ENCODE measurements around the gene SHB. TPM values are rescaled to one million over a fixed set of nuclear protein-coding genes. Genes with fewer than 3 reads are reported as not detected.

The SHB gene
- total RNA-seq, 1 donor from 2014 or later = 20.9 TPM

DNA sequence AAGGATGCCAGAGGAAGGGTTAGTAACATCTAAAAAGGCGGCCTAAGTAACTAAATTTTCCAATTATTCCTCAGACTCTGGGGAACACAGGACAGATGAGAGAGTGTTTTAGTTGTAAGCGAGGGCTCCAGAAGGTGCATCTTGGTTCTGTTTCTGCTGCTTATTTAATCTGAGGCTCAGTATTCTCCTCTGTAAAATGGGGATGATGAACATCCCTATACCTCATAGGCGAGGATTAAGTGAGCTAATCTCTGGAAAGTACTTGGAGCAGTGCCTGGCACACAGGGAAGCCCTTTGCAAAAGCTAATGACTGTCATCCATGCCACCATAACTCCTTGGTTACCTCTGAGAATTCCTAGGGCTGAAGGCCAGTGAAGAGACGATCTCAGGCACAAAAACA is 59.0 kb downstream of the SHB start:
- H3K36me3 ChIP-seq = no peaks in the 10 kb centered on the region
- H3K4me3 ChIP-seq = no peak overlapping the region
- DNase-seq (ENCODE audit: extremely low spot score in 2 of 2) = no peak
- H3K4me1 ChIP-seq = peaks cover 43% of the 10 kb centered on the region
- intact Hi-C loops (cut with DNase I) = no loop called here
- no peaks in the 10 kb centered on the region for H3K9me3 ChIP-seq
- no peaks in the 10 kb centered on the region for H3K27me3 ChIP-seq
- TF ChIP-seq POLR2A (IDR thresholded peaks at IDR 0.05) (no peak), POLR2AphosphoS5 (IDR thresholded peaks at IDR 0.05; ENCODE audit: insufficient read depth in 1 of 2, low read depth in 1 of 2) (no peak)
- TF ChIP-seq, protein P1, sequence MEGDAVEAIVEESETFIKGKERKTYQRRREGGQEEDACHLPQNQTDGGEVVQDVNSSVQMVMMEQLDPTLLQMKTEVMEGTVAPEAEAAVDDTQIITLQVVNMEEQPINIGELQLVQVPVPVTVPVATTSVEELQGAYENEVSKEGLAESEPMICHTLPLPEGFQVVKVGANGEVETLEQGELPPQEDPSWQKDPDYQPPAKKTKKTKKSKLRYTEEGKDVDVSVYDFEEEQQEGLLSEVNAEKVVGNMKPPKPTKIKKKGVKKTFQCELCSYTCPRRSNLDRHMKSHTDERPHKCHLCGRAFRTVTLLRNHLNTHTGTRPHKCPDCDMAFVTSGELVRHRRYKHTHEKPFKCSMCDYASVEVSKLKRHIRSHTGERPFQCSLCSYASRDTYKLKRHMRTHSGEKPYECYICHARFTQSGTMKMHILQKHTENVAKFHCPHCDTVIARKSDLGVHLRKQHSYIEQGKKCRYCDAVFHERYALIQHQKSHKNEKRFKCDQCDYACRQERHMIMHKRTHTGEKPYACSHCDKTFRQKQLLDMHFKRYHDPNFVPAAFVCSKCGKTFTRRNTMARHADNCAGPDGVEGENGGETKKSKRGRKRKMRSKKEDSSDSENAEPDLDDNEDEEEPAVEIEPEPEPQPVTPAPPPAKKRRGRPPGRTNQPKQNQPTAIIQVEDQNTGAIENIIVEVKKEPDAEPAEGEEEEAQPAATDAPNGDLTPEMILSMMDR (IDR thresholded peaks at IDR 0.05) = no peak
- H3K27ac ChIP-seq = no peak overlapping the region

DNA sequence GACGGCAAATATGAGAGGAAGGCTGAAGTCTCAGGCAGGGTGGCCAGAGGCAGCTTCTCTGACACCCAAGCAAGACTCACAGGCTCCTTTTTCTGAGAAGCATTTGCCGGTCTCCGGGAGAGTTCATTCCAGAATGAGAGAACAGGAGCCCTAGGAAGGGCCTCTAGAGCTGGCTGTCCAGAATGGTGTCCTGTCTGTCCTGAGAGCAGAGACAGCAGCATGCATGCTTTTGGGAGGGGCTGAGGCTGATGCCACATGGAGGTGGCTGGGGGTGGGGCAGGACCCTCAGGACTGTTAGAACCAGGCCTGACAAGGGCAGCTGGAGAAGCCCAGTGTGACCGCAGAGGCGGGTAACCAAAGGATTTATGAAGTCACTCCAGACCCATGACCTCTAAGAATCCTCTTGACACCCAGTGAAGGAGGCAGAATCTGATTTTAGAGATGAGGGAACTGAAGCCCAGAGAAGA is 60.0 kb downstream of the SHB start:
- Histone ChIP-seq H3K36me3 (no peaks in the 10 kb centered on the region), H3K27ac (no peak overlapping the region), H3K9me3 (no peaks in the 10 kb centered on the region), H3K4me3 (no peak overlapping the region), H3K27me3 (no peaks in the 10 kb centered on the region), H3K4me1 (peaks cover 43% of the 10 kb centered on the region)
- TF ChIP-seq POLR2AphosphoS5 (IDR thresholded peaks at IDR 0.05; ENCODE audit: insufficient read depth in 1 of 2, low read depth in 1 of 2) (no peak), POLR2A (IDR thresholded peaks at IDR 0.05) (no peak)
- TF ChIP-seq, protein P1 (IDR thresholded peaks at IDR 0.05) = no peak
- intact Hi-C loops (cut with DNase I) = no loop called here
- no peak for DNase-seq (ENCODE audit: extremely low spot score in 2 of 2)

DNA sequence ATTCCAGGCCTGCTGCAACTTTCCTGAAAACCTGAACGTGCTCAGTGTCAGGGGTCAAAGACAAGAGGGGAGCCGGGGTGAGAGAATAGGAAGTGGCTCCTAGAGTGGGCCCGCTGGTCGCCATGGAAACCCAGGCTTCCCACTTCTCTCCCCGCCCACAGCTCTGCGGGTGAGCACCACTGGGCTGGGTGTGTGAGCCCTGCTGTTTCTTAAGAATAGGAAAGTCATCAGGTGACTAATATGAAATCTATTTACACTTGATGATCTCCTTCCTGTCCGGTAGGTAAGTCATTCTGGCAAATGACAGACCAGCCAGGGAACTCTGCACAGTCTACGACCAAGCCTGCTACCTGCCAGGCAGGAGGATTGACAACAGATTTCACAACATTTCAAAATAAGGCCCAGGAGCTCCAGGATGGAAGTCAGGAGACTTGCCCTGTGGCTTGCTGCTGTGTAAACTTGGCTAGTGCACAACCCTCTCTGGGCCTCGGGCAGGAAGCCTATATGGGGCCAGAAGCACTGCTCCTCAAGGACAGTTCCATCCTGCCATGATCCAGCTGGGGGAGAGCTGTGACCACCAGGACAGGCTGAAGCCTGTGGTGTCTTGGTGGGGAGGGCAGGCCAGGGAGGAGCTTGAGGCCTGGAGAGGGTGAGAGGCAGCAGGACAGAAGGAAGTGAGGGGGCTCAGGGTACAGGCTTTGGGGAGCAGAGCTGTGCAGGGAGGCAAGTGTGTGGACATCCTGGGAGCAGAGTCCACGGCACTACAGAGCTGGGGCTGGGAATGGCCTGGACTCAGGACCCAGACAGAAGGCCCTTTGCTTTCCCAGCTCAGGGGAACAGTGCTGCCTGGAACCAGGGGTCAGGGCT is 60.6 kb downstream of the SHB start:
- H3K4me1 ChIP-seq = peaks cover 43% of the 10 kb centered on the region
- H3K36me3 ChIP-seq = no peaks in the 10 kb centered on the region
- H3K27me3 ChIP-seq = no peaks in the 10 kb centered on the region
- intact Hi-C loops (cut with DNase I) = no loop called here
- no peak for TF ChIP-seq POLR2A (IDR thresholded peaks at IDR 0.05)
- TF ChIP-seq POLR2AphosphoS5 (IDR thresholded peaks at IDR 0.05; ENCODE audit: insufficient read depth in 1 of 2, low read depth in 1 of 2) = peak; percentile 33 to 87
- no peak overlapping the region for H3K4me3 ChIP-seq
- DNase-seq (ENCODE audit: extremely low spot score in 2 of 2) = no peak
- H3K27ac ChIP-seq = no peak overlapping the region
- no peaks in the 10 kb centered on the region for H3K9me3 ChIP-seq

DNA sequence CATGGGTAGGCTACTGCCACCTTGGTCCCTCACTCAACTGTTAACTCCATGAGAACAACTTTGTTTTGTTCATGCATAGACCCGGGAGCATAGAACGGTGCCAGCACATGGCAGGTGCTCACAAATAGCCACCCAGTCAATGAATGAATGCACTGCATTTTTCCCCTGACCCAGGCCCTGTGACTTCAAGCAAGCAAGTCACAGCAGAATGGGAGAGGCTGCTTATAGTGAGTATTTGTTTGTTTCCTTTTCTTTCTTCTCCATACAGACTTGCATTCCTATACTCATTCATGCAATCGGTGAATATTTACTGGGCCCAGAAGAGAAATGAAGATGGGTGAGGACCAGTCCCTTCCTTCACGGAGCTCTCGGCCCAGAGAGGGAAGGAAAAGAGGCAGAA is 62.0 kb downstream of the SHB start:
- intact Hi-C loops (cut with DNase I) = no loop called here
- H3K4me1 ChIP-seq = peaks cover 43% of the 10 kb centered on the region
- H3K27ac ChIP-seq = no peak overlapping the region

DNA sequence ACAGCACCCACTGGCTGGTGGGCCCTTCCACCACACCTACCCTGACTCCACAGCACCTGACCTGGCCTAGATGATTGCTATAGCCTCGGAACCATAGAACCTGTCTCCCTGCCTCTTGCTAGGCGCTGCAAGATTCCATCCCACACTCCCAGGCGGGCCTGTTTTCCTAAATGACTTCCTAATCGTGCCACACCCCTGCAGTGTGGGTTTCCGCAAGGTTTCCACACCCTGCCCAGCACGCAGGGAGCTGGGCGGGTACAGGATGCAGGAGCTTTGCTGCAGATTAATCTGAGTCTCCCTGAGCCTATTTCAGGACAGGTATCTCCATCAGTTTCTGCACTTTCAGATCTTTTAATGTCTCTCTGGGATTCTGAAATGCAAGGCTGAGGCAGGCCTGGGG is 62.9 kb downstream of the SHB start:
- H3K9me3 ChIP-seq = no peaks in the 10 kb centered on the region
- peaks cover 43% of the 10 kb centered on the region for H3K4me1 ChIP-seq
- H3K27ac ChIP-seq = no peak overlapping the region
- intact Hi-C loops (cut with DNase I) = no loop called here
- no peaks in the 10 kb centered on the region for H3K36me3 ChIP-seq
- TF ChIP-seq POLR2AphosphoS5 (IDR thresholded peaks at IDR 0.05; ENCODE audit: insufficient read depth in 1 of 2, low read depth in 1 of 2) = peak; percentile 46 to 79
- no peak for TF ChIP-seq POLR2A (IDR thresholded peaks at IDR 0.05)
- no peak for DNase-seq (ENCODE audit: extremely low spot score in 2 of 2)
- no peaks in the 10 kb centered on the region for H3K27me3 ChIP-seq
- no peak overlapping the region for H3K4me3 ChIP-seq

More for the DNA sequence above, 62.0 kb downstream of the SHB start:
- no peaks in the 10 kb centered on the region for H3K36me3 ChIP-seq
- no peak overlapping the region for H3K4me3 ChIP-seq
- DNase-seq (ENCODE audit: extremely low spot score in 2 of 2) = no peak
- no peaks in the 10 kb centered on the region for H3K27me3 ChIP-seq
- no peak for TF ChIP-seq POLR2A (IDR thresholded peaks at IDR 0.05)
- TF ChIP-seq, protein P1 (IDR thresholded peaks at IDR 0.05) = no peak
- TF ChIP-seq POLR2AphosphoS5 (IDR thresholded peaks at IDR 0.05; ENCODE audit: insufficient read depth in 1 of 2, low read depth in 1 of 2) = no peak
- no peaks in the 10 kb centered on the region for H3K9me3 ChIP-seq
